ENCODE data around the gene PIN1.

PIN1 gene

GRCh38 chr19:9819596-9819909 lies 15.6 kb upstream of the PIN1 start:
- TF ChIP-seq SIN3A (IDR thresholded peaks at IDR 0.05; ENCODE audit: borderline replicate concordance, insufficient read depth, low read length), result no peak

GRCh38 chr19:9823816-9824215 lies 11.3 kb upstream of the PIN1 start:
- no peak for TF ChIP-seq TAF1 (IDR thresholded peaks at IDR 0.05; ENCODE audit: borderline replicate concordance, insufficient read depth, low read length)
- no peak for TF ChIP-seq FOXP2 (optimal IDR thresholded peaks at IDR 0.05; ENCODE audit: borderline replicate concordance, extremely low read depth, extremely low read length, insufficient read depth)
- TF ChIP-seq SIN3A (IDR thresholded peaks at IDR 0.05; ENCODE audit: borderline replicate concordance, insufficient read depth, low read length), result no peak
- no peak for TF ChIP-seq POLR2AphosphoS5 (IDR thresholded peaks at IDR 0.05; ENCODE audit: low read depth, low read length)
- no peak for TF ChIP-seq REST (IDR thresholded peaks at IDR 0.05; ENCODE audit: insufficient read depth in 1 of 2, low read depth in 2 of 2, low read length in 2 of 2)

GRCh38 chr19:9827289-9828238 lies 7.6 kb upstream of the PIN1 start, which contains the start of gene UBL5:
Gene UBL5 (plus strand): TSS chr19:9827918. CDS start chr19:9828338, 420 bp downstream.
- TF ChIP-seq SIN3A (IDR thresholded peaks at IDR 0.05; ENCODE audit: borderline replicate concordance, insufficient read depth, low read length), result no peak
- peak; percentile 75 for TF ChIP-seq FOXP2 (optimal IDR thresholded peaks at IDR 0.05; ENCODE audit: borderline replicate concordance, extremely low read depth, extremely low read length, insufficient read depth)
- peak; percentile 24 to 36; a peak in 1 of 4 replicates for TF ChIP-seq REST (IDR thresholded peaks at IDR 0.05; ENCODE audit: insufficient read depth in 1 of 2, low read depth in 2 of 2, low read length in 2 of 2)
- TF ChIP-seq TAF1 (IDR thresholded peaks at IDR 0.05; ENCODE audit: borderline replicate concordance, insufficient read depth, low read length), result peak; percentile 73; the same call in 1 of the 2 replicates
- peak; percentile 97 for TF ChIP-seq POLR2AphosphoS5 (IDR thresholded peaks at IDR 0.05; ENCODE audit: low read depth, low read length)

- TF ChIP-seq POLR2AphosphoS5 (IDR thresholded peaks at IDR 0.05; ENCODE audit: low read depth, low read length), result no peak
- no peak for TF ChIP-seq FOXP2 (optimal IDR thresholded peaks at IDR 0.05; ENCODE audit: borderline replicate concordance, extremely low read depth, extremely low read length, insufficient read depth)
- no peak for TF ChIP-seq REST (IDR thresholded peaks at IDR 0.05; ENCODE audit: insufficient read depth in 1 of 2, low read depth in 2 of 2, low read length in 2 of 2)
- no peak for TF ChIP-seq TAF1 (IDR thresholded peaks at IDR 0.05; ENCODE audit: borderline replicate concordance, insufficient read depth, low read length)
- no peak for TF ChIP-seq SIN3A (IDR thresholded peaks at IDR 0.05; ENCODE audit: borderline replicate concordance, insufficient read depth, low read length)
Measured at GRCh38 chr19:9828551-9829063, 6.5 kb upstream of the PIN1 start.

GRCh38 chr19:9834307-9834725 lies 802 bp upstream of the PIN1 start:
- TF ChIP-seq POLR2AphosphoS5 (IDR thresholded peaks at IDR 0.05; ENCODE audit: low read depth, low read length) (no peak), FOXP2 (optimal IDR thresholded peaks at IDR 0.05; ENCODE audit: borderline replicate concordance, extremely low read depth, extremely low read length, insufficient read depth) (no peak), SIN3A (IDR thresholded peaks at IDR 0.05; ENCODE audit: borderline replicate concordance, insufficient read depth, low read length) (no peak), TAF1 (IDR thresholded peaks at IDR 0.05; ENCODE audit: borderline replicate concordance, insufficient read depth, low read length) (no peak), REST (IDR thresholded peaks at IDR 0.05; ENCODE audit: insufficient read depth in 1 of 2, low read depth in 2 of 2, low read length in 2 of 2) (no peak)

All from PFSK-1 (cell line).